Panc1 (cell line): ENCODE measurements around the gene ZNF500.

Experiments used
- CTCF ChIP-seq: fragments of 450-650 bp; IDR thresholded peaks from 2 replicates; pipeline ENCODE4 v1.5.1; 2017; ENCODE audit warnings: mild to moderate bottlenecking
- POLR2AphosphoS5 ChIP-seq: IDR thresholded peaks from 2 replicates; pipeline ENCODE4 v1.6.1; 2012; ENCODE audit warnings: mild to moderate bottlenecking, low read depth, low read length, moderate library complexity
- REST ChIP-seq, 2 experiments: IDR thresholded peaks; 2 replicates each; pipeline ENCODE4 v1.6.1; 2011 to 2012; ENCODE audit warnings: low read depth in 2 of 2, control low read depth in 1 of 2, low read length in 1 of 2, mild to moderate bottlenecking in 1 of 2, moderate library complexity in 1 of 2; ENCODE audit not compliant: insufficient read depth in 1 of 2
- TCF7L2 ChIP-seq: IDR thresholded peaks from 2 replicates; pipeline ENCODE4 v1.6.1; 2011; ENCODE audit warnings: mild to moderate bottlenecking, low read depth, low read length, inconsistent platforms

- no peak for TF ChIP-seq CTCF
- TF ChIP-seq POLR2AphosphoS5, result peak; percentile 39; the same call in 1 of the 2 replicates
- no peak for TF ChIP-seq REST (IDR thresholded peaks at IDR 0.05; ENCODE audit: insufficient read depth in 1 of 2, low read depth in 2 of 2, low read length in 1 of 2)
- no peak for TF ChIP-seq TCF7L2
Observed at GRCh38 chr16:4802659-4803287, 35.8 kb upstream of the ZNF500 start.
